CD4-positive, alpha-beta T cell treated with Interferon alpha-2 for 1 hour (primary cell): ENCODE measurements around the gene ATF2.

Source experiments
- DNase-seq, 2 donors: peaks; one replicate each; pipeline ENCODE4 v3.0.0-alpha.2; 2020 to 2022

ATF2 gene, protein sequence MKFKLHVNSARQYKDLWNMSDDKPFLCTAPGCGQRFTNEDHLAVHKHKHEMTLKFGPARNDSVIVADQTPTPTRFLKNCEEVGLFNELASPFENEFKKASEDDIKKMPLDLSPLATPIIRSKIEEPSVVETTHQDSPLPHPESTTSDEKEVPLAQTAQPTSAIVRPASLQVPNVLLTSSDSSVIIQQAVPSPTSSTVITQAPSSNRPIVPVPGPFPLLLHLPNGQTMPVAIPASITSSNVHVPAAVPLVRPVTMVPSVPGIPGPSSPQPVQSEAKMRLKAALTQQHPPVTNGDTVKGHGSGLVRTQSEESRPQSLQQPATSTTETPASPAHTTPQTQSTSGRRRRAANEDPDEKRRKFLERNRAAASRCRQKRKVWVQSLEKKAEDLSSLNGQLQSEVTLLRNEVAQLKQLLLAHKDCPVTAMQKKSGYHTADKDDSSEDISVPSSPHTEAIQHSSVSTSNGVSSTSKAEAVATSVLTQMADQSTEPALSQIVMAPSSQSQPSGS

GRCh38 chr2:175167792-175168563, at the start of gene ATF2:
Gene ATF2, minus strand, starts transcription at chr2:175168203. Its CDS starts 31,760 bp downstream, at chr2:175136443.
- DNase-seq, result peak; percentile 99

- DNase-seq, result peak in 1 of 2 donors; percentile 25
These were observed 39.9 kb upstream of the ATF2 start for GRCh38 chr2:175207741-175208438.

DNA sequence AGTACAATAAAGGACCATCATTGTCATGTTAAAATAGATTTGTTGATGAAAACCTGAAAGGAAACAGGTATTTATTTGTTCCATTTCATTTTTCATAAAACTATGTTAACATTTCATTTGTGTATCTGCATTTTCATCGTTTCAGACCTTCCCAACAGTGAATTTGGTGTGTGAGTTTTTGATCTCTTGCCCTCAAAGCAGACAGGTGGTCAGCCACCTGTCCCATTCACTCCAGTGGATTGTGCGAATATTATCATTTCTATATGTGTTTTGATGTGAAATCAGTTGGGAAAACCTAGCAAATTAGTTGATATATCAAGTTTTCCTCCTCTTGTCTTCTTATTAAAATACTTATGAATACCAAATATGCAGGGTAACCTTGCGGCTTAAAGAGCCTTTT, 38.9 kb upstream of the ATF2 start:
- no peak for DNase-seq

DNA sequence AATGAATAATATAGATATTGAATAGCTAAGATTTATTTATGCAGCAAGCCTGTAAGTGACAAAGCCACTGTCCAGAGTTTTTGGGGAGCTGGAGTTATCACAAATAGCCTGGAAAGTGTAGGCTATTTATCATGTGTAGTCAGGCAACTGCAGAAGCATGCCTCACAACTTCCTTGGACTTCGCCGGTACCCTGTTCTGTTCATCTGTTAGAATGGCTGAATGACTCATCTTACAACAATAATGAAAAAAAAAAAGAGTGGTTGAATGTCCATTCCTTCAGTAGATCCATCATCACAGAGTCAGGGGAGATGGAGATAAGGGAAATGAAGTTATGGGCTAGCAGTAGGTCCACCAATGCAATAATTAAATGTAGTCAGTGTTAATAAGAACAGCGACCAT, 37.5 kb upstream of the ATF2 start:
- DNase-seq, result no peak

GRCh38 chr2:175203621-175204496, 35.9 kb upstream of the ATF2 start:
- peak; percentile 25 to 54 for DNase-seq

- DNase-seq, result no peak
These were observed 27.0 kb upstream of the ATF2 start for GRCh38 chr2:175195012-175195411.

GRCh38 chr2:175188761-175189160, 20.8 kb upstream of the ATF2 start:
- no peak for DNase-seq

- DNase-seq, result peak in 1 of 2 donors; percentile 35
These were observed 19.4 kb upstream of the ATF2 start for GRCh38 chr2:175187378-175187777.

DNA sequence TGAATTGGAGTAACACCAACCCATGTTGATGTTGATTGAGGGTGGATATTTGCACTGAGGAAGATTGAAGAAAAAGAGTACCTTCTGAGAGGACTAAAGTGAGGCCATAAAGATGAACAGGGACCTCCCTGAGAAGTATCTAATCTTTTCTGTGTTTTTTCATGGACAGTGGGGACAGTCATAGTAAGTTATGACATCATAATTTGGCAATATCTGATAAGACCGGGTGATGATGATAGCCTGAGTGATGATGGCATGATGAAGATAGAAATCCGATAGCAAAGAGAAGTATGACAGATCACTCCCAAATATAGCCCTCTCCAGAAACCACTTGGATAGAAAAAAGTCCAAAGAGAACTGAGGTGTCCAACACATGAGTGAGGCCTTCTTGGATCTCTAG, 15.7 kb upstream of the ATF2 start:
- no peak for DNase-seq

DNA sequence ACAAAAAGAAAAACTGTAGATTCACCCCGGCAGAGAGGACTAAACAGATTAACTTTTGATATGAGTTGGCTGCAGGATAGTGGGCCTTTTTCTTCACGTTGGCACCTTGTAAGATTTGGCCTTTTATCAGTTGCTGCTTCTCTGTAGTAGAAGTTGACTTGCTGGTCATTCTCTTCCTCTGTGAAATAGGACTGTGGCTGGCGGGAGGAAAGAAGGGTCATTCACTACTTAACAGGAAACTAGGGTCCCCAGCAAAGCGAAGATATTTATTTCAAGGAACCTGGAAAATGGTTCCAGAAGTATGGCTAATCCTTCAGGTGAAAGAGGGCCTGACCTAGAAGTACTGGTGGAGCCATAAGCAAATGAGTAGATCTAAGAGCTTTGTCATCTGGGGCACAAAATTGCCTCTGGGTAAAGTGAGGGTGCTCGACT, 13.9 kb upstream of the ATF2 start:
- no peak for DNase-seq

GRCh38 chr2:175181104-175181876, 13.3 kb upstream of the ATF2 start, which contains the start of gene ATP5MC3:
Gene ATP5MC3, minus strand, starts transcription at chr2:175181710. Its CDS starts 317 bp downstream, at chr2:175181393.
- DNase-seq, result peak; percentile 95

DNA sequence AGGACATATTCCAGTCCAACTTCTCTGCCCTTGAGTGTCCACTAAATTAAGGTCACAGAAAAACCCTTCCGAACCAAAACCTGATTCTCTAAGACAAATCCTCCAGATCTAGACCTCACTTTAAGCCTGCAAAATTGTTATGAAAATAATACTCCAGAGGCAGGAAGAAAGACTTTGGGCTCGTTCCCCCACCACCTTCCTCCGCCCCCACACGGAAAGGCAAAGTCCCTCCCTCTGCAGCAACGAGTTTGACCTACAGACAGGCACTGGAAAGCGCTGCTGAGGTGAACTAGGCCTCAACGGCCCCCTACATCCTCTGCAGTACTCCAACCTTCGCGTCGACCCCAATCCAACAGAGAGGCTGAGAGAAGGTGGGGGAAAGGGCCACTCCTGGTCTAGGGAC, 12.7 kb upstream of the ATF2 start:
- DNase-seq, result peak in 1 of 2 donors; percentile 48

- DNase-seq, result no peak
These were observed 8.6 kb upstream of the ATF2 start for GRCh38 chr2:175176624-175177023.

DNA sequence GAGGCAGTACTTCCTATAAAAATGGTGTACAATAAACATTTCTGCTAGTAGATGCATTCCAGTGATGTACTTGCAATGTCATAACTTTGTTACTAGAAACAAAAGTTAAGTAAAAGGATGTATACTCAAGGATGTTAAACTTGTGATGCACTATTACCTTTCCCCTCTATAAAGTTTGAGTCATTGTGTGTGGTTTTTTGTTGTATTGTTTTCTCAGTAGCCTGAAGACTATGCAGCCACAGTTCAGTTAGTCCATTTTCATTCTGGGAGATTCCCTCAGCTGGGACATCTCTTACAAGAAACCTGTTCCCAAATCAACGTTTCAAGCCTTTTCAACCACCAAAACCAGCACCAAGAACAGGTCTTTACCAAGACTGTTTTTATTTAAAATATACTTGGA, 7.9 kb upstream of the ATF2 start:
- DNase-seq, result no peak

GRCh38 chr2:175175320-175175719, 7.3 kb upstream of the ATF2 start:
- DNase-seq, result no peak

GRCh38 chr2:175170659-175171304, 2.8 kb upstream of the ATF2 start:
- no peak for DNase-seq

DNA sequence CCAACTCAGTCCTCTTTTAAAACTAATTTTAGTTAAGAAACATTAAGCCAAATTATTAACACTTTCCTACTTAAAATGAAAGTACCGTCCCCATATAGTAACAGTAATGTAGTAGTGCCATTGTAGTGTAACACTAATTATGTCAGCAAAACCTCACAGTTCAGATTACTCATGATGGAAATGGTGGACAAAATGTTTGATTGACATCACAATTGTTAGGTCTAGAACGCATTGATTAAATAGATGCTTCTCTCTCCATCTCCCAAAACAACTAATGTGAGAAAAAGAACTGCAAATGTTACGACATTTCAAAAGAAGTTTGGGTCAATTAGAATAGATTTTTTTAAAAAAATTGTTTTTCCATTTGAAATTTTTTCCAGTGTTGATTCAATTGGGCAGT, 1.2 kb upstream of the ATF2 start:
- no peak for DNase-seq

DNA sequence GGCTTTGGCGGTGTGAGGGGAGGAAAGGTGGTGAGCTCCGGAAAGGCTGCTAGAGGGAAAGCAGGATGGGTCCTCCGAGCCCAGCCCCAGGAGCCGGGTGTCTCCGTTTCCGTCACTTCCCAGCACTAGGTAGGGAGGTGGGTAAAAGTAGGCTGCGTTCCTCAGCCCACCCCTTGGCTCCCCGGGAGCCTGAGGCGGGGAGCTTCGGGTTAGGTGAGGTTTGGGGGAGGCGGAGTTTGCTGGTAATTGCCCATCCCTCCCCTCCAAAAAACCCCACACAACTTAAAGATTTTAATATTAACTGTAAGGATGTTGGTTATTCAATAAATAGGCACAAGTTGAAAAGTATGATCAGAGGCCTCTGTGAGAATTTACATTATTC, 552 bp upstream of the ATF2 start:
- DNase-seq, result no peak

DNA sequence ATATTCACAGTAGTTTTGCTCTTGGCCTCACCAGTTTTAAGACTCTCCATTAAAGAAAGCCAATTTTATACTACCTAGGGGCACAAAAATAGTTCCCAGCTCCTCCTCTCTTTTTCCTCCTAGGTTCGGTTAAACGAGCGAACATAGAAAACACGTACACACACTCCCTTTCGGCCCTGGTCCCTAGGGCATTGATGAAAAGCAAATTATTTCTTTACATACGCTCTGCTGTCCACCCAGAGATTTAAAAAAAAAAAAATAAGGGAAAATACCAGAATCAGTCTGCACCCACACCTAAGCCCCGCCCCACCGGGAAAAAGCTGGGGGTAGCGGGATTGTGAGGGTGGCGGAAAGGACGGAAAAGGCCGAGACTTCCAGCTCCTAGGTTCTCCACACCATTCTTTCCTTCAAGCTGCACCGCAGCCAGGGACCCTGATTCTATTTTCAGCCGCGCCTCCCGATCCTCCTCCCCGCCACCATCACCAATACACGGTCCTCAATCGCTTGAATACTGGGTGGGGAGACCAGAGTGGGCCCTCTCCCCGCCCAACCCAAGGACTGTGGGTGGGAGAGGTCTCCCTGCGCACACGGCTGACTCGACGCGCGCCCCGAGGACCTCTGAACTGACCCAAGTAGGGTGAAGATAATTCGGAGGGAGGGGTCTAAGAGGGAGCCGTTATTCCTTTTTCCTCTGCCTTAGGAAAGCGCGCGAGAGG, 769 bp downstream of the ATF2 start:
- DNase-seq, result no peak

DNA sequence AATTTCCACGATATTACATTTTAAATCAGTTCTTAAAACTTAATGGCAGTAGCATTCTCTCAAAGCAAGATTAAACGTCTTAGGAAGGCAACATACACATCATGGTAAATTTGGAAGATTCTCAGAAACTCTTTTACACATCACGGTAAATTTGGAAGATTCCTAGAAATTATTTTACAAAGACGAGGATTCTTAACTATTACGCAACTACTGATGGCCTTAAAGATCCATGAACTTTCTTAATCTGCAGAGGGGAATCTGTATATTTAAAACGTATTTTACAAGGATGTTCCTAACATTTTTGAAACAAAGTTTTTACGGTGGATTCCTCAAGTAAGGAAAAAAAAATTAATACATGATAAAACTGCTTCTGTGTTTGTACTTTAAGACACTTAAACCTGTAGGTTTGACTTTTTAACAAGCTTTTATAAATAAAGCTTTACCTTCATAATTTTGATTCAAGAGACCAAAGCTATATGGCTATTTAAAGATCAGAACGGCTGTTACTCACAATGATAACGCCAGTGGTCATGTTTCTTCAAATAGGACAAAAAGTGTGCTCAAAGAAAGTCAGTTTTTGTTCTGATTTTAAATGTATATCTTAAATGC, 1.7 kb downstream of the ATF2 start:
- no peak for DNase-seq
